GM15510 (cell line): ENCODE measurements around the gene ARMS2.

Experiments
- POLR2A ChIP-seq: IDR thresholded peaks from 3 replicates; pipeline ENCODE4 v1.6.1; 2011; ENCODE audit warnings: borderline replicate concordance; ENCODE audit not compliant: insufficient read length; ENCODE audit errors: extremely low read depth

ARMS2 gene

DNA sequence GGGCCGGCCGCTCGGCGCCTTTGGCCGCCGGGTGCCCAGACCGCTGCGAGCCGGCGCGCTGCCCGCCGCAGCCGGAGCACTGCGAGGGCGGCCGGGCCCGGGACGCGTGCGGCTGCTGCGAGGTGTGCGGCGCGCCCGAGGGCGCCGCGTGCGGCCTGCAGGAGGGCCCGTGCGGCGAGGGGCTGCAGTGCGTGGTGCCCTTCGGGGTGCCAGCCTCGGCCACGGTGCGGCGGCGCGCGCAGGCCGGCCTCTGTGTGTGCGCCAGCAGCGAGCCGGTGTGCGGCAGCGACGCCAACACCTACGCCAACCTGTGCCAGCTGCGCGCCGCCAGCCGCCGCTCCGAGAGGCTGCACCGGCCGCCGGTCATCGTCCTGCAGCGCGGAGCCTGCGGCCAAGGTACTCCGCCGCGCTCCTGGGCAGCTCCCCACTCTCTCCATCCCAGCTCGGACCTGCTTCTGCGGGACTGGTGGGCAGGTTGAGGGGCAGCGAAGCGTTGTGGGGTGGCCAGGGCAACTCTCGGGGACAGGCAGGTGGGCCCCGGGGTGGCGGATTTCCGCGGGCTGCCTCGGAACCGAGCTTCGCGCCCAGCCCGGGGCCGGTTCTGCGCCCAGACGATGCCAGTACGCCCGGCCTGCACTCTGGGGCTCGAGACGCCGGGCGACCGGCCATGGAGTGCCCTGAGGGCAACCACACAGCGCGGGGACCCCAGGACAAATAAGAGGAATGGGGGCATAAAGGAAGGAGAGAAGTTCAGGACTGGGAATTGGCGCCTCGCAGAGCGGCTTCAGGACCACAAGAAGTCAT, 7.5 kb downstream of the ARMS2 start:
- no peak for TF ChIP-seq POLR2A

DNA sequence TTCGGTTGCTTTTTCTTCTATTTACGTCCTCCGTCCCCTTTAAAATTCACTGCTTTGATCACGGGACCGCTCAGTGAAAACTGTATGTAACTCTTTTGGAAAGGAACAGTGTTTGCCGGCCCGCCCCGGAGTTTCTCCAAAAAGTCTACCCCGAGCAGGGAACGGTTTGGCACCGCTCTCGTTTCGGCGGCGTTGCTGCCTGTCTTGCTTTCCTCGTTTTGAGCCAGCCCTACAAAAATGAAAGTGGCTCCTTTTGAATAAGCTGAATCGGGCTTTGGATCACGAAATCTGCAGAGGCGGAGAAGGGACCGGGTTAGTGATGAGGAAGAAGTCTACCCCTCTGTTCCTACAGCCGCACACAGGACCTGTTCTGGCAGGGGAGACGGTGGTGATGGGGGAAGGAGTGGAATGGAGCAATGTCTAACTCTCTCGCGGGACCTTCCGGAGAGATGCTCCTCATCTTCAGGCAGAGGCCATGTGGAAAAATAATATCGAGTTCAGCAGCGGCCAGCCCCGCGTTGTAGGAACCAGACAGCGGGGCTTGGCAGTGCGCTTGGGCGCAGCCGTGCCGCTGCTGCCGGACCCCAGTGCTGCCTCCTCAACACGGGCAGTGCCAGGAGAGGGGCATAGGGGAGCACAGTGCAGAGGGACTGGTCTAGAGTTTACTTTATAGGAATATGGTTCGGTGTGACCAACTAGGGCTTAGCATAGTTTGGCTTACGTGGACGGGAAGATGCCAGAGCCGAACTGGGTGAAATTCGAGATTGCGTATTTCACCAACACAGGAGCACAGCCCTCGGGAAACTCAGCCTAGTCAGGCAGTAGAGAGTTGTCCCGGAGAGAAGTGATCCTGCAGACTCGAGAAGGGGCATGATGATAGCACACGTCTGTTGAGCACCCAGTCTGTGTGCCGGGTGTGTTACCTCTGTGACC, 8.3 kb downstream of the ARMS2 start:
- TF ChIP-seq POLR2A, result no peak

DNA sequence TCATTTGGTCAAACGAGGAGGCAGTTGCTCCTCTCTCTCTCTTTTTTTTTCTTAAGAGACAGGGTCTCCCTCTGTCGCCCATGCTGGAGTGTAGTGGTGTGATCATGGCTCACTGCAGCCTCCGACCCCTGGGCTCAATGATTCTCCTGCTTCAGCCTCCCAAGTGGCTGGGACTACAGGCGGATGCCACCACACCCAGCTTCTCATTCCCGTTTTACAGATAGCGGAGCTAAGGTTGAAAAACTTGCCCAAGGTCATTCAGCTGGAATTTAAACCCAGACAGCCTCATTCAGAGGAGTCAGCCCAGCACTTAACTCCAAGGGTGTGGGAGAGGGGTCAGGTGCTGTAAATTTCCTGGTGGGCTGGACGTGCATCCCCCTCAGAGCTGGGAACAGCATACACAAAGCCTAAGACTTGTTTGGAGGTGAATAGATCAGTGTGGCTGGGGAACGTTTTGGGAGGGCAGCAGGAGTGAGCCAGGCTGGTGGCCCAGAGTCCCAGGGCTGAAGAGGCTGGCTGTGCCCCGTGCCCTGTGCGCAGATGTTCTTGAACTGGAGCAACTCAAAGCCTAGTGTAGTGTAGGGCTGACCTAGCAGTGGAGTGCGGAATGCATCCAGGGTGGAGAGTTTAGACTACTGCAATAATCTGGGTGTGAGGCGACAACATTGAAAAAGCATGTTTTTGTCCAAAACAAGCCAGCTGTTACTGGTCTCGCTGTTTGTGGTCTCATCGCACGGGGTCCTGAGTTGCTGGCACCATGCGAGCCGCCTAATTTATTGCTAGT, 9.2 kb downstream of the ARMS2 start:
- TF ChIP-seq POLR2A, result no peak

DNA sequence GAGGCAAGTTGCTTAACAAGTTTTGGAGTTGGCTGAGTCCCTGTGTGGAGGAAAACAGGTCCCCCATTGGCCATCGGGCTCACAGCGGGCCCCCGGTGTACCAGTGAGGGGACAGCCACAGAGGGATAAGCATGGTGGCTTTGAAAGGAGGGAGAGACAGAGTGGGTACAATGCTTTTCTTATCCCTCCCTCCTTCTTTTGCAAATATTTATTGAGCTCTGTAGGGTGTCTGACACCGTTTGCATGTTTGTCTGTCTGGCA, 9.7 kb downstream of the ARMS2 start:
- no peak for TF ChIP-seq POLR2A

DNA sequence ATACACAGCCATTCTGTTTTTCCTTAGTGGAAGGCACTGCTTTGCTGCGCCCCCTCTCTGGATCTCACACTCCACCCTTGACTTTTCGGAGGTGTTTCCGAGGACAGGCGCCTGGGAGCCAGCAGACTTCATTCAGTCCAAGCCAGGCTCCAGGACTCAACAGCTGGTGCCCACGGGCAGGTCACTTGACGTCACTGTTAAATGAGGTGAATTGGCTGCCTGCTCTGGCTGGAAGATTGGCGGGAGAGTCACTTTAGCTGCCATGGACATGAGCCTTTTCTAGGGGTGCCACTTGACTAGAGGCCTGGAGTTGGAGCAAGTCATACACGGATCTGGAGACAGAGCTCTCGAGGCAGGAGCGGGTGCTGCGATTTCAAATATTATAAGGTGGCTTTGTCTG, 10.1 kb downstream of the ARMS2 start:
- TF ChIP-seq POLR2A, result no peak

DNA sequence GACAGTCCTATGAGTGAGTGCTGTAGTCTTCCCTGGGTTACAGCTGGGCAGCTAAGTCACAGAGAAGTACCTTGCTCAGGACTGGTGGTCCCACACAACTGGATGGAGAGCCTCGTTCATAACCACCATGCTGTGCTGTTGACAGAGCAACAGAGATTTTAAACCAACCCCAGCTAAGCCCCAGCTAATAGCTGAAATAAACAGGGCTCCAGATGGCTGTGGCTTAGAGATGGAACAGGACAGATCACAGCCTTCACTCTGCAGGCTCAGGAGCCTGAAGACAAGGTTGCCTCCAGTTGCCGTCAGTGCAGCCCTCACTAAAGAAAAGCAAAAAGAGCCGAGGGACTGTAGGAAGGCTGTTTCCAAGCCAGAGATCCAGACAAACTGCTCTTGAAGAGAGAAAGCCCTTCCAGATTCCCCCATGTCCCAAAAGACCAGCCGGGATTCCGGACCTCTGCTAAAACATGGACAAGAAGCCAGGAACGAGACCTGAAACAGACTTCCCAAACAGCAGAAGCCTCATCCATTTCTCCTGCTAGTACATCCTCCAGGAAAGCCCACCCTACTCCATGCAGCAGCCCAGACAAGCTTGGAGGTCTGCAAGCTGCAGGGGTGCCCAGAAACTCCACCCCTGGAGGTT, 11.1 kb downstream of the ARMS2 start:
- TF ChIP-seq POLR2A, result no peak

DNA sequence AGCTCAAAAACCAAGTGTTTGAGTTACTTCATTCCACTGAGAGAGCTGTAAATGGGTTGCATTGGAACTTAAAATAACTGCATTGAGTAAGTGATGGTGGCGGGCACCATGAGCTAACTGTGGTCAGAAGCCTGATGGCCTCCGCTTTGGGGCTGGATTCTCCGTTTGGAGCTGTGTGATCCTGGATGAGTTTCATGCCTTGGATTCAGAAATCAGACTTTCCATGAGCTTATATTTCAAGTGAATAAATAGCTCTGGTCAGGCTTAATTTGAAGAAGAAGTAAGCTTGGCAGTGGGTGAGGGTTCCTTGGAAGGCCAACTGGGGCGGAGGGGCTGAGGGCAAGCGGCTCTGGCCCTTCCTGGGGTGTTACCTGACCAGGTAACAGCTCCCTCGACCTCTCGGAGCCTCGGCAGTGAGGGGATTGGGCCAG, 12.5 kb downstream of the ARMS2 start:
- TF ChIP-seq POLR2A, result no peak

DNA sequence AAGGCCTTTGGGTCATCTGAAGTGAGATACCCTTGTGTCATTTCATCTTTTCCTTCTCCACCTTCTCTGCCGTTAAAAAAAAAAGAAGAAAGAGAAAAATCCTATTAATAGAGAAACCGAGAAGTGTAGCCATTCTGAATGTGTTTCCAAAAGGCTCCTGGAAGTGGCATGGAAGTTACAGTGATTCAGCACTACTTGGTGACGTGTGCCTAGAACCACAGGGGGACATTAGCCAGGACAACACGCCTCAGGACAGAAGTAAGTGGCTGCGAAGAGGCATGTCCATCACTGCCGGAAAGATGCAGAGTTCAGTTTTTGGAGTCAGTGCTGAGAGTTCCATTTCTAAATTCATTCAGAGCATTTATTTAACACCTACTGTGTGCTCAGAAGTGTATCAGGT, 13.2 kb downstream of the ARMS2 start:
- no peak for TF ChIP-seq POLR2A

DNA sequence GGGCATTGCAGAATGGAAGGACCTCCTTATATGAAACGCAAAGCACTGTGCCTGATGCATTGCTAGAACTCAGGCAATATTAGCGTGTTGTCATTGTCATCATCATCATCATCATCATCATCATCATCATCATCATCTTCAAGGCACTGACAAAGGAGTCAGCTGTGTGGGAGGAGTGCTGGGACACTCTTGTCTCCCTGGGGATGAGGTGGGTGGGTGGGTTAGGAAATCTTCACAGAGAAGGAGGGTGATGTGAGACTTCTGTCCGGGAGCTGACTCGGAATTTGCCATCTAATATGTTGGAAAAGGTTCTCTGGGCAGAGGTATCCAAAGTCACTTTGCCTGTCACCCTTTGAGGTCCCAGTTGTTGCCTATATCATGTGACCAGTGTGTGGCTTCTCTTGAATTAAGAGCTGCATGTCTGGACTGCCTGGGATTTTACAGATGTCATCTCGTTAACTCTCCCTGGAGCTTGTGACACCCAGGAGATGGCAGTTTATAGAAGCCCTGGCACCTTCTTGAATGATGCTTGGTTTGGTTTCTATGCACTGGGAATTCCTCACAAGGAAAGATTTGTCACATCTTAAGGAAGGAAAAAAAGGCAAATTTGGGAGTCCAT, 14.0 kb downstream of the ARMS2 start:
- no peak for TF ChIP-seq POLR2A

DNA sequence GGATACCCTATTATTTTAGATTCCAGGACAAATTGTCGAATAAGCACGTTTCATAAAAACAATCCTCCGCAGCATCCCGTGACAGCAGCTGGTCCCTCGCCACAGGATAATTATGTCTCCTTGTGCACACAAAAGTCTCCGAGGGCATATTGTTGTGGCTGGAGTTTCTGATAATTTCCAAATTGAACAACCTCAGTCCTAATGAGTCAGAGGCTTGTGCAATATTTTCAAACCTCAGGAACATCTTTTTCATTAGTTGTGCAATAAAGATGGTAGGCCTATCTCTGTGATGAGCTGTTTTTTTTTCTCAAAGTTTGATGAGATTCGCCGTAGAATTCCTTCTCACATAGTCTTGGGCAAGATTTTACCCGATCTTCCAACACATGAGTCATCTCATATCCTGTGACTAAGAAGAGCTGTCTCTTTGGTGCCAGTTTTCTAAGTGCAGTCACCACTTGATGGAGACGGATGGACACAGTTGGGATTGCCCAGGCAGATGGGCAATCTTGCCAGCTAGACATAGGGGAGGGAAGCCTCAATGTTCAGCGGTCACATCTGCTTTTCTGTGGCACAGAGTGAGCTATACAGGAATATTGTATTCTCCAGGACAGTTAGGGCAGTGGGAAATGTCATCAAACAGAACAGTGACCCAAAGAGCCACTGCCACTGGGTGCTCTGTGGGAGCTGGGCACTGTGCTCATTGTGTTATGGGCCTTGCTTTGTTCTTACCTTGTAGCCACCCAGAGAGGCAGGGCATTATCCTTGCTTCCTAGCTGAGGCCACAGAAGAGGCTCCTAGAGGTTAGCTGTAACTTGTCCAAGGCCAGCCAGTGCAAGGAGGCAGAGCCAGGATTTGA, 14.7 kb downstream of the ARMS2 start:
- TF ChIP-seq POLR2A, result no peak

DNA sequence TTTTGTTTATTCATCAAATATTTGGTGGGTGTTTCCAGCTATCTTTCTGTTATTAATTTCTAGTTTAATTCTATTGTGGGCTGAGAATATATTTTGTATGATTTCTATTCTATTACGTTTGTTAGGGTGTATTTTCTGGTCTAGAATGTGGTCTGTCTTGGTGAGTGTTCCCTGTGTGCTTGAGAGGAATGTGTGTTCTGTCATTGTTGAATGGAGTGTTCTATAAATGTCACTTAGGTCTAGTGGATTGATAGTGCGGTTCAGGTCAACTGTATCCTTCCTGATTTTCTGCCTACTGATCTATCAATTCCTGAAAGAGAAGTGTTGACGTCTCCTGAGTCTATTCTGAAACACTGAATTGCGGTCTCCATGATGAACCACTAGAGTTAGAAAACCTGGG, 15.4 kb downstream of the ARMS2 start:
- no peak for TF ChIP-seq POLR2A

DNA sequence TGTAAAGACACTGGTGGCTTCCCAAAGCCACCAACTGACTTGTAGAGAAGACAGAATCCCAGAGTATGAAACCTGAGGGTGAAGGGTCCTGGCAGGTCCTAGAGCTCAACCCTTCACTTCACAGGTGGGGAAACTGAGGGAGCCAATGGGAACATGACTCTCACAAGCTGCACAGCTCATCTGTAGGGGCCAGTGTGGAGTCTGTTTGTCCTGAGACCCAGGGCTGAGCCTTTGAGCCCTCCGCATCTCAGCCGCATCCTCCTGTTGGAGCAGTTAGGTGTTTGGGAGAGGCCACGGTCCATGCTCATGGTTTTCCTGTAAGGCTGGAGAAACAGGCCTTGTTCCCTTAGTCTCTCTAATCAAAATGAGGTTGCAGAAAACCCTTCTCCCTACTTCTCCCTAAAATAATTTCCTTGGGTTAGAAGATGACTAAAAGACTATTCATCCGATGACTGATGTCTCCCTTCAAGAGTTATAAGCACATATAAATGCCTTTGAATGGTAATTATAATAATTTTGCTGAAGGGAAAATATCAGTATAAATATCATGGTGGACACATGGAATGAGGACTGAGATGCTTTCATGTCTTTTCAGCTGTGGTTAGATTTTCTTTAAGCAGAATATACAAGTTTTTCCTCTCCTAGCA, 17.2 kb downstream of the ARMS2 start:
- no peak for TF ChIP-seq POLR2A

DNA sequence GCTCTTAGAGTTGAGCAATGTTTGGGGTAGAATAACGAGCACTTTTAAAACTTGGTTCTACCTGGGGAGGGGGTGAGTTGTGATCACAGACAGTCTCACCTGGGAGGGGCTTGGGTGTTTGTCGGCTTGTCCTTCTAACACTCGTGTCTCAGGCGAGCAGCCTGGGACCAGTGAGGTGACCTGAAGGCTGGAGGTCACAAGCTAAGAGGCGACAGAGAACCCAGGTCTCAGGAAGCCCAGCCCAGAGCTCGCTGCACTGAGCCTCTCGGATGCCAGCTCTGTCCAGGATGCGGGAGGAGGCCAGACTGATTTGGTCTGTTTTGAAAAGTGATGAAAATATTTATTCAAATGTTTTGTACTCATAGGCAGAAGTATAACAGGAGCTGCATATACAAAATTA, 18.7 kb downstream of the ARMS2 start:
- TF ChIP-seq POLR2A, result no peak
